Stimulated activated CD4-positive, alpha-beta T cell treated with anti-CD3 and anti-CD28 coated beads, Interleukin-2, amount 100 ng/mL, for 4 hours (primary cell): ENCODE results near the gene MYOM1.
"Not testable (repeated sequence)": the region's sequence is repeated elsewhere in the genome, so short reads cannot be mapped to it uniquely, and the experiment has no call there.

Experiments used
- DNase-seq: peaks from one replicate; pipeline ENCODE4 v3.0.0-alpha.2; 2020; ENCODE audit warnings: low read depth

MYOM1 gene

DNA sequence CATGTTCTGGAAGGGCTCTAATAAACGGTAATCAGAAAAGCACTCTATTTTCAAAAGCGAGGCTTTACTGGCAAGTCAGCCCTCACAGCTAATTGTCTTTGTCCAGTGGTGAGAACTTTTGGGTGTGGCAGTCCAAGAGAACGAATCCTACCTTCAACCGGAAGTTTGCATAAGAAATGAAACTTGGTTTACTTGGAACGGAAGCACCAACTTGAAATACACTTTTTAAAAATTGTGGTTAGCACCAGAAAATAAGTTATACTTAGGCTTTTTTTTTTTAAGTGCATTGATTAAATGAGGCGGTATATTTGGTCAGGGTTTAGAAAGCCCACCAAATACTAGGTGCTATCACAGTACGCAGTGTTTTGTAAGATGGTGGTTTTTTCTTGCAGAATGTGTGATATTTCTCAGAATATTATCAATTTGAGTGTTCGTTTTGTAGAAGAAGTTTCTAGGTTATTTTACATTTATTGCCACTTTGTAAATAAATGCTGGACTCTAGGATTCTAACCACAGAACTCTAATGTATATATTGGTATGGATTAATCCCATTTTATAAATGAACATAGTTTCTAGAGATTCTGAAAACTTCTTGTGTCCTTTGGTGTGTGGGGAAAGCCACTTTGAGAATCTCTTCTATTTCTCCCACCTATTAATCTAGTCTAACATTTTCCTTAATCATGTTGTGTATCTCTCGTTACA, 29.0 kb upstream of the MYOM1 start:
- no peak for DNase-seq

DNA sequence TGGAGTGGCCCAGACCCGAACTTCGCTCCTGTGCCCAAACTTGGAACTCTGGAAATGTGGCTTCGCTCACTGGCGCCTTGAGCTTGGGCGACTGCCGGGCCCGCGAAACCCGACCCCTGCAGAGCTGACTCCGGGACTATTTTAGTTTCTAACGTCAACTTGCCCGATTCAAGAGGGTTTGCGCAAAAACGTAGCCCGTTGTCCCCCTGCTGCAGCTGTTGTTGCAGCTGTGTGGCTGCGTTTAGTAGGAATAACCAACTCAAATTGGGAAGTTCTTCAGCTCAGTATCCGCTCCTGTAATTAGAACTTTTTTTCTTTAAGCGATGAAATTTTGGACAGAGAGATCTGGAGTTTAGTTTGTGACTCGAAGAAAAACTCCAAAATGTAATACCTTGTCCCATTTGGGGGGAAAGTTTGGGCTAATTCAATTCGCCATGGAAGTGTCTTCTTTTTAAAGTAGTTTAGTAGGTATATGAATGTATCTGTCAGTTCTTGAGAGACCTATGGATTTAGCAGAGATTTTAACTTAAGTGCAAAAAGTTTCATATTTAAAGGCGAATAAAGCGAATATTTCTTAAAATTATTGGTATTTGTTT, 28.4 kb upstream of the MYOM1 start:
- no peak for DNase-seq

DNA sequence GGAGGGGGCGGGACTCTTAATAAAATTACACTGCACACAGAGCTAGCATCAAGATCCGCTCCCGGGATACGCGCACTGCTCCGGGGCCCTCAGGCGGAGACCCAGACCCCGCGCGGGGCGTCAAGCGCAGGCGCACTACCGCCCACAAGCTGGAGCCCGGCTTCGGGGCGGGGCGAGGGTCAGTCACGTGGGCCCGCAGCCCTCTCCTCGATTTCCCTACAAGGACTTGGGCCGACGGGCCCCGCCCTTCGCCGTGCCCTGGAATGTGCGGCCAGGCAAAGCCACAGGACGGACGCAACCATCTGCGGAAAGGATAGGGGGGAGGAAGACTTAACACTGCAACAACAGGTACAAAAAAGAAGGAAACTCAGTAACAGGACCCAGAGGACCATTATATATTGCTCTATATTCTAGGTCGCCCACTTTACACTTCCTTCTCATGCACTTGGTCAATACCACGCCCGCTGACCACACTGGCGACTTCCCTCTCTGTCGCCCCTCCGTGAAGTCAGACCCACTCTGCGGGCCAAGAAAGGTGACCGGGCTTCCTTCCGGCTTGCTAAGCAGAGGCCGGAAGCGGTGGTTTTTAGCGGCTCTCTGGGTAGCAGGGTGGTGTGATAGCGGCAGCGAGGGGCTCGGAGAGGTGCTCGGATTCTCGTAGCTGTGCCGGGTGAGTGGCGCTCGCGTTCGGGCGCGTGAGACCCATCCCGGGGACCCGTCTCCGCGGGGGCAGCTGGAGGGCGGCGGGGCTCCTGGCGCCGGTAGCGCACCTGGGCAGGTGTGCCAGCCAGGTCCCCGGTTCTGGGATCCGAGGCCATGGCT, 27.7 kb upstream of the MYOM1 start, which contains the start of gene MYL12A:
TSS of gene MYL12A (plus strand) at position 562 of the 822 bp plus-strand sequence. CDS start 5,447 bp downstream, outside the sequence.
- DNase-seq: peak; percentile 86

DNA sequence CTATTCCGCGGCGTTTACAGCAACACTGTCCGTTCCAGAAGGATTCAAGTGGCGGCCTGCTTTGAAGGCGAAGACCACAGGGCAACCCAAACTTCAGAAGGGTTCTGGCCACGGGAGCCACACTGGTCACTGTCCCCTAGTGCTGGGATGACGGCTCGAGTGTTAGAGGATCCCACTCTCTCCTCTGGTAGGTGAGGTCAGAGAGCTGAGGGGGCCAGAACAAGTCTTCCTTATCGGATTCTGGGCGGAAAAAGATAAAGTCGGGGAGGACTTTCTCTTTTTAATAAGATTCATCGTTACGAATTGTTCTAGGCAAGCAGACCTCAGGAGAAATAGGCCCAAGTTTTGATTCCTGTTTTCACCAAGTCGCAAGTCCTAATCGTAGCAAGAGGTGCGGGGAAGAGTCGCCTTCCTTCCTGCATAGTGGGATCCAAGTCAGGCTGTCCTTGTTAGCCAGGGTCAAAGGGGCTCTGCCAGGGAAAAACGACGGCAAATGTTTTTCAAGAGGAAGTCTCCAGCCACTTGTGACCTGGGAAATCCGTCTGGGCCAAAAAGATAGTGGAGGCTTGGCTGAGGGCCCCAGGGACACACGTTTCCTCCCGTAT, 27.0 kb upstream of the MYOM1 start:
- no peak for DNase-seq

DNA sequence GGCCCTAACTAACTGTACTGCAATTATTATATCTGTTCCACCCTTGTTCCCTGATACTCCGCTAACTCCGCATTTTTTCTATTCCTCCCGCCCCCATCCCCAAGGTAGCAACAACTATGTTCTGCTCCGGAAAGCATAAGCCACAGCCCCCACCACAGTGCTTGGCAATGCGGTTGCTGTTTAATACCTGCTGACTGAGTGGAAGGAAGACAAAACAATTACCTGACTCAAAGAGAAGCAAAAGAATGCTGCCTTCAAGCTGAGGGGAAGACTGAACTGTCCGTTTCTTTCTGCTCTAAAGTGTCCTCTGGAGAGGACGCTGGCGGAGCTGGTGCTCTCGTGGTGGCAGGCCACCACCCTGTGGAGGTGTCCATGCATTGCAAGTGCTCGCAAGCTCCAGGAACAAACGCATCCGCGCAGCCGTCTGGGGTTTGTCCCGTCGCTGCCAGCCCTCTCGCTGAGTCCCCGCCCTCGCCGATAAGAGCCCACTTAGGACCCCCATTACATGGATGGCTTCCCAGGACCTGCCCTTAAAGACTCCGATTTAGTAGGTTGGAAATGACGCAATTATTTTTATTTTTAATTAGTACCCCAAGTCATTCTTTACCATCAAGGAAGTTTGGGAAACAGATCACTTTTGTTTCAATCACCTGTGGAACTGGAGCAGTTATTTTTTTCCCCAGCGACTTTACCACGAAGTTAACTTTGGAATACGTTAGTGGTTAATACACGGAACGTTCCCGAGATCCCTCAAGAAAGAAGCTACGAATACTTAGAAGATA, 26.3 kb upstream of the MYOM1 start:
- DNase-seq: peak; percentile 63

DNA sequence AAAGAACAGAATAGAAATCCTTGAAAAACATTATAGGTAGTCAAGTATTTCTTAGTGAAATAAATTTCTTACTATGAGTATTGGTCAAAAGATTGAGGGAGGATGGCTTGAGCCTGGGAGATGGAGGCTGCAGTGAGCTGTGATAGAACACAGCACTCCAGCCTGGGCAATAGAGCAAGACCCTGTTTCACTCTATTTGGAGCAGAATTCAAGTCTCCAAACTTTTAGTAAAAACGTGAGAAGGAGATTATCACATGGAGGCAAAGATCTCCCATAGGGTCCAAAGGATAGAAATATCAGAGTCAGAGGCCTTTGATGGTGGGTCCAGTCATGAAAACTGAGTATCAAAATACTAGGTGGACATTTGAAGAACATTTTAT, 25.4 kb upstream of the MYOM1 start:
- no peak for DNase-seq

DNA sequence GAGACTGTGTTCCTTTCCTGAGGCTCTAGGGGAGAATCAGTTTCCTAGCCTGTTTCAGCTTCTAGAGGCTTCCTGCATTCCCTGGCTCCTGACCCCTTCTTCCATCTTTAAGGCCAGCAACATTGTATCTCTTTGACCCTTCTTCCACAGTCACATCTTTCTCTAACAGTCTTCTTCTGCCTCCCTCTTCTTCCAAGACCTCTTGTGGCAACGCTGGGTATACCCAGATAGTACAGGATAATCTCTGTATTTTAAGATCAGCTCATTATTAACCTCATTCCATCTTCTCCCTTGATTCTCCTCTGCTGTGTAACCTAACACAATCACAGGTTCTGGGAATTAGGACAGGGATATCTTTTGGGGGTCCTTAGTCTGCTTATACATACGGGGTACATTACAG, 19.0 kb upstream of the MYOM1 start:
- DNase-seq: no peak

DNA sequence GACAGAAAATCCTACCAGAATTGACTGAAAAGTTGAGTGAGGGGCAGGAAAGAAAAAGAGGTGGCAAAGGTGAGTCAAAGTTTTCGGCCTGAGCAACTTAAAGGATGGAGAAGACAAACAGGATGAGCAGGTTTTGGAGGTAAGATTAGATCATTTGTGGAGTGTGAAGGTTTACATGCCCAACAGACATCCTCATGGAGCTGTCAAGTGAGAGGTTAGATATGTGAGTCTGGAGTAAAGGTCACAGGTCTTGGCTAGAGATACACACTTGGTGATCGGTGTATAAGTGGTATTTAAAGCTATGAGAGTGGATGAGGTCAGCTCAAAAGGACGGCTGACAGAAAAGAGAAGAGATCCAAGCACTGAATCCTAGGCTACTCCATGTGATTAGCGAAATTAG, 16.7 kb upstream of the MYOM1 start:
- DNase-seq: no peak

DNA sequence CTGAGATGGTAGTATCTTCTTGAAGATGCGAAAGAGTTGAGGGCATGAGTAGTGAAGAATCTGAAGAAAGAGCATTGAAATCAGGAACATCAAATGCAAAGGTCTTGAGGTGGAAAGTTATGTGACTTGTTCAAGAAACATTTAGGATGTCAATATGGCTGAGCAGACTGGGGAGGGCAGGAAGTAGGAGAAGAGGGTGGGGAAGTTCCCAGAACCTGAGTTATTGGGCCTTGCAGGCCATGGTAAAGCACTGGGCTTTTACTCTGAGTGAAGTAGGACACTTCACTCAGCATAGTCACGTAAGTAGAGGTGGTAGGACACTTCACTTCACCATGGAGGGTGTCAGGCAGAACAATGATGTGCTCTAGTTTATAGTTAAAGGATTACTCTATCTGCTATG, 16.1 kb upstream of the MYOM1 start:
- DNase-seq: no peak

DNA sequence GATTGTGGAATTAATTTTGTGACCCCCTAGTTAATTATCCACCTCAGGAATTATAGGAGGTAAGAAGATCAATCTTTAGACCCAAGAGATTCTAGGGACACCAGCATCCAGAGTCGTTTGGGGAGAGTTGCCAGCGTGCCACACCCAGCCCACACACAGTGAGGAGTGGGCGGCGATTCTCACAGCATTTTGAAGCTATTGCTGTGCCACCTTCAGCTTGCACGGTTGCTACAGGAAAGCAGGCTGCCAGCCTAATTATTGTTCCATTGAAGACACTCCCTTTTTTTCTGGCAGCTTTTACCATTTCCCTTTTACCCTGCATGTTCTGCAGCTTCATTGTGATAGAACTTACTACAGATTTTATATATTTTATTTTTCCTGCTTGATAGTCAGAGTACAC, 14.7 kb upstream of the MYOM1 start:
- no peak for DNase-seq

DNA sequence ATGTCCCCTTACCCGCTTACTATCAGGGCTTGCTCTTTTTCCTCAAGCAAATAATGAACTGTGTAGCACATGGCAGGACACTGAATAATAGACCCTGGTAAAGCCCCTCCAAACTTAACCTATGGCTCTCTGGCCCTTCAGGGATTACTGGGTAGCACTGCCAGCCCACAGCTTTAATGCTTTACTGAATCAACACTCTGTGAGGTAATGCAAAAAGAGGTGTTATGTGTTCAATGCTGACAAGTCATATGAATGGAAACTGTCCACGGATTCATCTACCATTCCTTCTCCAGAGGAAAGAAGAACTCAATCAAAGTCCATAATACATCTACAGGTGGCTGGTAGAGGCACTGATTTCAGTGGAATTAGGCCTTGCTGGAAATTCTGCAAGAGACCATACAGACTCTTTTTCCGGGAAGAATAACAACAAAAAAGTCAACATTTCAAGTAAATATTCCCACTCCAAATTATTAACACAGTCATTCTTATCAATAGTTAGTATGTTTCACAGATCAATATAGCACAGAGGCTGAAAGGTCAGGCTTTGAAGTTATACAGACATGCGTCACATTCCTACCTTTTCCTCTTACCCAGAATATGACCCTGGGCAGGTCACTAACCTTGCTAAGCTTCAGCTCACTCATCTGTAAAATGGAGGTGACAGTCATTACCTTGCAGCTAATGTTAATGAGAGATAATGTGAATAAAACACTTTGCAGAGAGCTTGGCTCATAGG, 13.8 kb upstream of the MYOM1 start:
- no peak for DNase-seq

DNA sequence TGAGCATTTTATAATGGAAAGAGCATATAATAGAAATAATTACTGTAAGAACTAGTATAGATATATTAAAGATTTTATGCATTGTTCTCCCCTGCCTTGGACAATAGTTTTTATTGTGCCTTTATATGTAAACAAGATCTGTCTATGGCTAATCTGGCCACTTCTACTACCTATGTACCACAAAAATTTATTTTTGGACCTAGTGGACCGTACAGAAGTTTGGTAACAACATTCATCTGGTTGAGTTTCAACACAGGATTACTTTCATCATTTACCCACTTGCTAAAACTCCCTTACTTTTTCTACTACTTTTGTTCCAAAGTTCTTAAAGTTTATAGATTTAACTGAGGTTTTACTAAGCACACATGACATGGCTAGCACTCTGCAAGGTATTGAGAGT, 13.2 kb upstream of the MYOM1 start:
- no peak for DNase-seq

DNA sequence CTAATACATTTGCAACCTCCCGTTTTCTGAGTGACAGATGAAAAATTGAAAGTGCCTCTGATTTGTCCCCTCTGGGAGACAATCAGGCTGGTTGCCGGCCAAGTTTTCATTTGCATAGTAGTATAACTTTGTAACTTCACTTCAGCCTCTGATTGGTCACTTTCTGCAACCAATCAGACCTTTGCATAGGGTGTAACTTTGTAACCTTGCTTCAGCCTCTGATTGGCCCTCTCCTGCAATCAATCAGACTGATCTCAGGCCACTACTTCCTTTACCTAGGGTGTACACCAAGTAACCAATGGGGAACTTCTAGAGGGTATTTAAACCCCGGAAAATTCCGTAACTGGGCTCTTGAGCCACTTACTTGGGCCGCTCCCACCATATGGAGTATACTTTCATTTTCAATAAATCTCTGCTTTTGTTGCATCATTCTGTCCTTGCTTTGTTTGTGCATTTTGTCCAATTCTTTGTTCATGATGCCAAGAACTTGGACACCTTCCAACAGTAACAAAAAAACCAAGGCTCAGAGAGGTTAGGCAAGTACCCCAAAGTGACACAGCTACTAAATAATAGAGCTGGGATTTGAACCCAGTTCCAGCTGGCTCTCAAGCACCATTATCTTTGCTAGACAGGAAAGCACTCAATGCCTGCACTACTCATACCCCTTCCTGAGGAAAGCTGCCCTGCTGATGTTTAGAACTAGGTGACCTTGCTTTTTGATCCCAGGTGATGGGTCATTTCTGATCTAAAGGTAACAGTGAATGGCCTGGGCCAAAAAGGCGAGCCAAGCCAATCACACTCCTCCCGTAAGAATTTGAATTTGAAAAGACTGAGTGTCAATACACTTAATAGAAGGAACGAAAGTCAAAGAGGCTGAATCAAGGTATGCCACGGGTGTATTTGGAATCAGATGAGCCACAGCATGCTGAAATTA, 10.9 kb upstream of the MYOM1 start:
- DNase-seq: no peak

DNA sequence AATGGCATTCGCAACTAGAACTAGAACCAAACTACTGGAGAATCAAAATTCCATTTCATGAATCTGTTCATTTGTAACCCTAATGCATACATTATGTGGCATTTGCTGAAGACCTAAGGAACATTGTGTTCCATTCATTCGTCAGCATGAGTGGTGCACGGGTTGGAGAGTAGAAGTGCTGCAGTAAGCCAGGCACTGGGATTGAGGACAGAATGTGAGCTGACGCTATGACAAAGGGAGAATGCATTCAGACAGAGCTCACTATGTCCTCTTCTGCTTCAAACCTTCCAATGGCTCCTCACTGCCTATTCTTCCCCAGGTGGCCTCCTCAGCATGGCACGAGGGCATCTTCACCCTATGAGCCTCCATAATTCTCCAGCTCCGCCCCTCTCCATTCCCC, 6.3 kb upstream of the MYOM1 start:
- DNase-seq: no peak

DNA sequence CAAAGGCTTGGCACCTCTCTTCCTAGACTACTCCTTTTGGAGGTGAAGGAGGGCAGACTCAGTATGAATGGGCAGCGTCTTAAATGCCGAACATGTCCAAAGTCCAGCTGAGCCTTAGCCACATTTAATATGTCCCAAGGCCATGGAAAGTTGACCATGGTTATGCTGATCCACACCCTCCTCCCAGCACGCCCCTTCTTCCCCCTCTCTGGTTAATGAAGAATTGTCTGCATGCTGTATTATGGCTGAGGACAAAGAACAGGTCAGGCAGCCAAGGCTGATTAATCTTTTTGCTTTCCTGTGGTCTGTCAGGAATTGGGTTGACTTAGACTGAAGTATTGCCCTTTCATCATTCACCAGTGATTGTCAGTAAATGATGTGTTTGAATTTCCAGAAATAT, 5.8 kb upstream of the MYOM1 start:
- no peak for DNase-seq

DNA sequence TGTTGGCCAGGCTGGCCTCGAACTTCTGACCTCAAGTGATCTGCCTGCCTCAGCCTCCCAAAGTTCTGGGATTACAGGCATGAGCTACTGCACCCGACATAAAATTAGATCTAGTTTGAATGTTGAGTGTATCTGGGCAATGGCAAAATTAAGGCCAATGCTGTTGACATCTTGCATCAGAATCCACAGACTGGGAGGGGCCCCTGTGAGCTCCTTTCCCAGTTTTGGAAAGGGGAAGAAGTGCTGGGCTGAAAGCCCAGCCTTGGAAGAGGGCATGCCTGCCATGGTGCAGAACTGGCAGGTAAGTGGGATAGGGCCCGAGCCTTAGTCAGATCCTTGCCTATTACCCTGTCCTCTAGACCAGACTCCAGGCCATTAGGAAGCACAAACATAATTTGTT, 4.5 kb upstream of the MYOM1 start:
- no peak for DNase-seq

DNA sequence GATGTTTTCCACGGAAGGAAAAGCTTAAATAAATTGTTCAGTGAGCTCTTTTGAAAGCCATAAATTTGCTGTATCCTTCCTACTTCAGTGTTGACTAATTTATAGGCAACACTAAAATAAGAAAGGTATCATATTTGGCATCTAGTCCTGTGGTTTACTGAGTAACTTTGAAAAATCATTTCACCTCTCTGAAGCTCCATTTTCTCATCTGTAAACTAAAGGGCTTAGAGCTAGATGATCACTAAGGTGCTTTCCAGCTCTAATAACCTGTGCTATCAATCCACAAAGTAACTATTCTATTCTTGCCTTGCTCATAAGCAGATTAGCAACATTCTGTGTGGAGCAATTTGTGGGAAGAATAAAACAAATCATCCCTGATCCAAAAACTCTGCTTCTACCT, 3.6 kb upstream of the MYOM1 start:
- no peak for DNase-seq

DNA sequence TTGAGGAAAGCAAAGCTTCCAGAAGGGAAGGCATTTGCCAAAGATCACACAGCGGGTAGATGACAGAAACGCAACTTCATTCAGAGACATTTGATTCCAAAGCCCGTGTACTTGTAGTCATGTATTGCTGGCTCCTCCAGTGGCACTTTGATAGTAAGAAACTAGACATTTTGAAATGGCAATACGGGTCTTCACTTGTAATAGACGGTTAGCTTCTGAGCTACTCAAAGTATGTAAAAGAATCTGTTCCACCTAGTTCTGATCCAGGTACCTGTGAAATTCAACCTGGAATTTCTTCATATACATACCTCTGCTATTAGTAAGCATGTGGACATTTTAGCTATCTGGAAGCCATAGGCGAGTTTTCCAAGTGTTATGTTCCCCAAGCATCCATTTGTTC, 1.7 kb upstream of the MYOM1 start:
- DNase-seq: no peak

DNA sequence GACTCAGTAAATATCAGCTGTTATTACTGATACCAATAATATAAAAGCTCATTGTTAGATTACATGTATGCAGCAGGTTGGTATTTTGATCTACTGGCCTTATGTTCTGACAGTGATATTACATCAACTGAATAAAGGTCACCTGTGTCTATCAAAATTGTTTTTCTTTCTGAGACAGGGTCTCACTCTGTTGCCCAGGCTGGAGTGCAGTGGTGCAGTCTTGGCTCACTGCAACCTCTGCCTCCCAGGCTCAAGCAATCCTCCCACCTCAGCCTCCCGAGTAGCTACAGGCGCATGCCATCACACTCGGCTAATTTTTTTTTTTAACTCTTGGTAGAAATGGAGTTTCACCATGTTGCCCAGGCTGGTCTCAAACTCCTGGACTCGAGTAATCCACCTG, 1.1 kb upstream of the MYOM1 start:
- DNase-seq: not testable (repeated sequence)

DNA sequence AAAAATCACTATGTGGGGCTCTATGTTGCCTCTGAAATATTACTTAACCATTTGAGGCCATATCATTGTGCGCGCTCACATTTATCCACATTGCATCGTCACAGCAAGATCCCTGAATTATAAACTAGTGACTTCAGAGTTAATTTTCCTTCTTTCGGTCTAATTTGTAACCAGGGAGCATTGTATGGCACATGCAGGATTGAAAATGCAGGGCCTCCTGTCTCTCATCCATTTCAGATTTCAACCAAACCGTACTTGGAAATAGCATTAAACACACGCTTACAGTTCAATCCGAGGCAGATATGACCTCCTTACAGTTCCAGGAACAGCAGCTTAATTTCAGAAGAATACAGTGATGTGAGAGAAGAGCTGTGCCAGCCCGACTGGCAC, 532 bp downstream of the MYOM1 start:
- no peak for DNase-seq
